Activated CD4-positive, CD25-positive, alpha-beta regulatory T cell treated with anti-CD3 and anti-CD28 coated beads, Interleukin-2, amount 50 U/mL, for 72 hours (primary cell): ENCODE data around the gene FUOM.

Experiments
- DNase-seq: peaks from one replicate; pipeline ENCODE4 v3.0.0; 2021

FUOM gene

DNA sequence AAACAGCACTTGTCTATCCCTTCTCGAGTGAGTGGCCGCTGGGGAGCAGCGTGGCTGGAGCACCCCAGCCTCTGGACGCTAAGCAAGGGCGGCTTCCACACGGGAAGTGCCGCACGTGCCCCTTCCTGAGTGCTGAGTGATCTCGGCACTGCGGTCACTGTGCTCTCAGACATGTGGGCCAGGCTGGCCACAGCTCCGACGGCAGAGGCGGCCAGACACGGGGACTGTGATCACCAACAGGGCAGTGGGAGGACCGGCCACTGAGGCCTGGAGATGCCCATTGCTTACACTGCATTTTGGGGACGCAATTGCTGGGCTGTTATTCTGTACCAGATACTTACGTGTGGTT, 8.3 kb upstream of the FUOM start:
- DNase-seq, result no peak

- DNase-seq, result no peak
Observed at GRCh38 chr10:133365461-133366129, 7.8 kb upstream of the FUOM start.

DNA sequence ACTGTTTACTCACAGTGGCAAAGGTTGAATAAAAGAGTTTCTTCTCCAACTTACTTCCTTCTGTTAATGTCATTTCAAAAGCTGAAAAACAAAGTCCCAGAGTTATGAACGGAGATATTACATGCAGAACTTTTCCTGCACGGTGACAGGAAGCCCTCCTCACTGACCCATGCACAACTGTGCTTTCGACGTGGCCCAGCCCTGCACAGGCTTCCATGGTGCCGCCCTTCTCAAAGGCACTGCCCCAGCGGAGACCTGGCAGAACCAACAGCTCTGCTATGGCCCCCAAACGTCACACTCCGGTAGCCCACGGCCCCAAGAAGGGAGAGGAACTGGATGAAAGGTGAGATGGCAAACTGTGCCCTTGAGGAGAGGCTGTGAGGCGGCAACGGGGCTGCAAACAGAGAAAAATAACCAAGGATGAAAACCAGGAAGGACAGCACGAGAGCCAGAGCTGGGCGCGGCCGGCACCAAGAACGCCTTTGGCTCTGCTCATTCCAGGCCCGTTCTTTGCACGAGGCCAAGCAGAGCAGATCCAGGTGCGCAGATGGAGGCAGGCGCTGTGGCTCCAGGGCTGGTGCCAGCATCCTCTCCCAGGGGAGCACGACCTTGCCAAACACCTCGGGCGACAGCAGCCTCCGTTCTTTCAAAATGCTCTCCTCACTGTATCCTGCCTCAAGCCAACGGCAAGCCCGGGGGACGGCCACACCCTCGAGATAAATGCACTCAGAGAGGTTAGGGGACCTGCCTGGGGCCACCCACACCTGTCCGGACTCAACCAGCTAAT, 7.0 kb upstream of the FUOM start:
- DNase-seq, result no peak

DNA sequence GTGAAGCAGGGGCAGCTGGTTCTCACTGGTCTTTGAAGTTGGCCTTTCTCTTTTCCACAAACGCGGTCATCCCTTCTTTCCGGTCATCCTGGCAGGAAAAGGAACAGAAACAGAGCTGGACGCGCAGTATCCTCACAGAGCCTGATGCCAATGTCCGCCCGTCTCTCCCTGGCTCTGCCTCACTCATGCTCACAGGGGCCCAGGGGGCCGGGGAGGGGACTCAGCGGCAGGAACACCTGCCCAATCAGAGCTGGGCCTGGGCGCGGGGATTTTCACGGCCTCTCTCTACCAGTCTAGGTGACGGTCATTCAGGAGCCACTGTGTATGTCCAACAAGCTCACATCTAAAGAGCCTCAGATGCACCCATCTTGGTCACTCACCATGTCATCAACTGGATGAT, 5.0 kb upstream of the FUOM start:
- DNase-seq, result no peak

- no peak for DNase-seq
Observed at GRCh38 chr10:133361773-133362441, 4.1 kb upstream of the FUOM start.

- DNase-seq, result no peak
Observed at GRCh38 chr10:133361227-133361626, 3.4 kb upstream of the FUOM start.

- no peak for DNase-seq
Observed at GRCh38 chr10:133359972-133360610, 2.3 kb upstream of the FUOM start.

DNA sequence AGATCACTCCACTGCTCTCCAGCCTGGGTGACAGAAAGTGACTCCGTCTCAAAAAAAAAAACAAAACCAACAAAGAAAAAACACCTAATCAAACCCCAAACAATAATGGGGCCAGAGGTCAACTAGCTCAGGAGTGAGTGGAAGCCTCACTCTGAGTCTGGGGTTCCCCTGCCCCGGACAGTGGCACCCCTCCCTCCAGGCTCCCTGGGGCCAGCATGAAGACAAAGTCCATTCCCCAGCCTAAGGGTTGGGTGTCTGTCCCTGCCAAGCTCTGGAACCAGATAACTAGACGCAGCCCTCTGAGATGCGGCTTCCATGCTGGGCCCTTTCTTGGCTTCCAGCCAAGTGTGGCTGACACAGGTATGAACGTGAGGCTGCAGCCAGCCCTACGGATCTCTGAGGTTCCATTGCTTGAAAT, 1.7 kb upstream of the FUOM start:
- DNase-seq, result no peak

GRCh38 chr10:133358925-133359310, 1.1 kb upstream of the FUOM start:
- DNase-seq, result no peak

GRCh38 chr10:133358162-133358924, 524 bp upstream of the FUOM start:
- no peak for DNase-seq

DNA sequence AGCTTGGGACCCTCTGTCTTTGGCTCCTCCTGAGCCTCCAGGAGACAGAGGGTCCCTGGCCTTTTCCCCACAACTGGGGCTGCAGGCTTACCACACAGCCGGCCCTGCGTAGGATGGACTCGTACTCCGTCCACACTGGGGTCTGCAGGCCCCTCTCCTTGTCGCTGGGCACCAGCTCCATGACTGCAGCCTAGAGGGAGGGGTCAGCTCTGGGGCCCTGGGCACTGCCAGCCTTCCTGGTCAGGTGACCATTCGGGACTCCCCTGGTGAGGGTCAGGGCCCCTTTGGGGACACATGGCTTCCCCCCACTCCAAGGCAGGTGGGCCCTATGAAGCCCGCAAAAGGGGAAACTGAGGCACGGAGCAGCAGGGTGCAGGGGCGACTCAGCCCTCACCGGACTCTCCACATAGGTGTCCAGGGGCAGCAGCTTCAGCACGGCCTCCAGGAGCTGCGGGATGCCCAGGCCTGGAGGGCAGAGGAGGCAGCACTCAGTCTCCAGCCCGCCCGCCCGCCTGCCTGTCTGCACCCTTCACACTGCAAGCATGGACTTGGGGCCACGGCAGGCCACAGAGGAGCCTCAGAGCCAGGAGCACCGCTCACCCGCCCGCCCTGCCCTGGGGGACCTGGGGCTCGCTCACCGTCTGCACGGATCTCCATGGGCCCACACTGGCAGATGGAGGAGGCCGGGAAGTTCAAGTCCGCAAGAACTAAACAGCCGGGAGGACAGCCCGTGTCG, 1.1 kb downstream of the FUOM start:
- DNase-seq, result no peak

DNA sequence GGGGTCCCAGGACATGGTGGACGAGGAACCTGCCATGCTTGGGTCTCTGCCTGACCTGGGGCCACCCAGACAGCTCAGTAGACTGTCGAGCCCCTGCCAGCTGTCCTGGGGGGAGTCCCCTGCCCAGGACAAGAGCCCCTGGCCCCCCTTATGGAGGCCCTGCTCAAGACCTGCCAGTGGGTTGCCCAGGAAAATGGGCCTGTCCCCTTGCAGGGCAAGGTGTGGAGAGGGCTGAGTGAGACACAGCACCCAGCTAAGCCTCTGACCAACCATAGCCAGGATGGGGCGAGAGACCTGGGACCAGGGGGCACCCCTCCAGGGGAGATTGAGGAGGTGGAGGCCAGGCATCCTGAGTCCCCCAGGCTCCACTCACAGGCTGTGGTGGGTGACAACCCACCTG, 1.8 kb downstream of the FUOM start:
- DNase-seq, result no peak

DNA sequence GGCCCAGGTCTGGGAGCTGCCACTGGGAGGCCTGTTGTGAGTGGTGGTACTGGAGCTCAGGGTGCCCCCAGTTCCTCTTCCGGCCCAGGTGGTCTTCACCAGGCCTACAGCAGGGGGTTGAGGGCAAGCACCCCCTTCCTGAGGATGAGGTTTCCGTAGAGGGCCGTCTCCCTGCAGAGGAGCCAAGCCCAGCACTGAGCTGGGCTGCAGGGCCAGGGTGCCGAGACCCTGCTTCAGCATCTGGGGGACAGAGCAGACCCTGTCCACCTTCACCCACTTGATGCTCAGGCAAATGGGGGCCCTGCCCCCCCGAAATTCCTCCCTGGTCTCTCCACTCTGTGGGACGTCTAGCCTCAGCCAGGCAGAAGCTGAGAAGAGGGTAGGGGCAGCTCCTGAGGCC, 2.6 kb downstream of the FUOM start:
- no peak for DNase-seq

DNA sequence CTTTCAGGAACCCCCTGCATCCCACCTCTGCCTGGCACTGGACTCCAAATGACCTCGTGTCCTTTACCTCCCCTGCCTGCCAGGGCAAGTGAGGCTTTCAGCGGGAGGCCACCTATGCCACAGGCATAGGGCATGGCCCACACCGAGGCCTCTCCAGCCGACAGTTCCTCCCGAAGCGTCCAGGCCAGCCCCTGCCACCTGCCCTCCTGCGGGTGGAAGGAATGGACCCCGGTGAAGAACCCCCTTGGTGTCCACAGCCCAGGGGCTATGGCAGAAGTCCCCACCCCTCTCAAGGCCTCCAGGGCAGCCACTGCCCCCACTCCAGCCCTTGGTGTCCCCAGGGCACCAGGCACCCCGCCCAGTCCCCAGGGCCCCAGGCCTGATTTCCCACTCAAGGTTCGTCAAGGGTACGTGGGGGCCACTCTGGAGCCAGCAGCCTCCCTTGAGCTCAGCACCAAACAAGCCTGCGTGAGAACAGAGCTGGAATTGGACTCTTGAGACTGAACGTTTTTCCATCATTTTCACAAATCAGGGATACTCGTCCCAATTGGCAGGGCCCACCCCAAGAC, 3.1 kb downstream of the FUOM start:
- DNase-seq, result no peak

DNA sequence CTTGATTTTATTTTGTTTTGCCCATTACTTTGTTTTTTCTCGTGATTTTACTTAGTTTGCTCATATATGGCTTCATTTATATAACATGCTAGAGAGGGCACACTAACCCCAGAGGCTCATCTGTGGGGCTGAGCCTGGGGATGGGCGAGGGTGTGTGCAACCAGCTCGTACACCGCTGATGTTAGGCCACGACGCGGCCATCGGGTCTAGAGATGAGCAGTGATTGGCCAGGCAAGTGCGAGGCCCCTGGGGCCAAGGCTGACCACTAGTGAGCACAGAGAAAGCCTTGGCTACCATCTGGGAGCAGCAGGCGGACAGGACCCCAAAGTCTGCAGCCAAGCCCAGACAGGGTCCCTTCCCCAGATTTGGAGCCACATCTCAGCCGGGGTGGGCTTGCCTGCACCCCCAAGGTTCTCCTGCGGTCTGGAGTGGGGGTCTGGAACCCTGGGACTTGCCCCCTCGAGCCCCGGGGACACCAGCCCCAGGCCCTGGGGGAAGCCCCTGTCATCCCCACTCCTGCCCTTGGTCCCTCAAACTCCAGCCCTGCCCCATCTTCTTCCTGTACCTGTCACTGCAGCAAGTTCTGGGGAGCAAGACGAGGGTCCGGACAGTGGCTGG, 3.7 kb downstream of the FUOM start:
- no peak for DNase-seq

GRCh38 chr10:133353202-133353959, 4.4 kb downstream of the FUOM start:
- DNase-seq, result no peak

GRCh38 chr10:133351408-133352318, 6.2 kb downstream of the FUOM start:
- no peak for DNase-seq

GRCh38 chr10:133350950-133351329, 6.9 kb downstream of the FUOM start:
- DNase-seq, result no peak

DNA sequence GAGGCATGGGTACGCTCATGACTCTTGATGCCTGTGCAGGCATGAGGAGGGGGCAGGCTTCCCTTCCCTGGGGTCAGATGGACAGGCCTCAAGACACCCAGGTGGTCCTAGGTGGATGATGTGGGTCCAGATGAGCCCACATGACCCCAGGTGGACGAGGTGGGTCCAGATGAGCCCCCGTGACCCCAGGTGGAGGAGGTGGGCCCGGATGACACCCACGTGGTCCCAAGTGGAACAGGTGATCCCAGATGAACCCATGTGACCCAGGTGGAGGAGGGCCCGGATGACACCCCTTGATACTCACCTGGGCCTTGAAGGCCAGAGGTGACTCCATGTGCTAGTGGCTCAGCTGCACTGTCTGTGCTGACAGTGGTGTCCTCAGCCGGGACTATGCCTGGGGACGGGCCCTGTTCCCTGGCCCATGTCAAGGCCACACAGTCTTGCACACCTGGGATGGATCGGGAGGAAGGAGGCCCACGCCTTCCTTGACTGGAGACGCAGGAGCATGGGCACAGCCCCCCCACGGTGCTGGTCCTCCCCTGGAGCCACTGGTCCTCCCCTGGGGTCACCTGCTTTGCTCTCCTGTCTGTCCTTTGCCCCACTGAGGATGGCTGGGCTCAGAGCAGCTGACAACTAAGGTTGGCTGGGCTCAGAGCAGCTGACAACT, 7.4 kb downstream of the FUOM start:
- DNase-seq, result no peak
